HepG2 (cell line): ENCODE measurements around the gene EZH1. TPM values are rescaled to one million over a fixed set of nuclear protein-coding genes. Genes with fewer than 3 reads are reported as not detected.
A peak's percentile ranks its signal among the peaks of the same experiment; 100 is the strongest.

Source experiments
- ARID2 ChIP-seq: sonication (generic); formaldehyde crosslinking; IDR thresholded peaks from 2 replicates; pipeline ENCODE4 v1.8.1; 2022; ENCODE audit warnings: mild to moderate bottlenecking, missing genetic modification reagents, borderline replicate concordance
- CSRNP2 ChIP-seq: sonication (generic); formaldehyde crosslinking; conservative IDR thresholded peaks from 2 replicates; pipeline ENCODE4 v1.8.0; 2022; ENCODE audit warnings: low read depth, missing genetic modification reagents
- DMAP1 ChIP-seq: IDR thresholded peaks from 2 replicates; pipeline ENCODE4 v1.6.1; 2016
- GABPB1 ChIP-seq: IDR thresholded peaks from 2 replicates; pipeline ENCODE4 v1.6.1; 2016; ENCODE audit warnings: mild to moderate bottlenecking, missing genetic modification reagents, moderate library complexity, missing compliant biosample characterization
- ISL2 ChIP-seq: sonication (generic); formaldehyde crosslinking; IDR thresholded peaks from 2 replicates; pipeline ENCODE4 v1.5.0; 2020; ENCODE audit warnings: missing genetic modification reagents
- MEIS2 ChIP-seq: sonication (generic); formaldehyde crosslinking; IDR thresholded peaks from 2 replicates; pipeline ENCODE4 v1.9.0; 2021; ENCODE audit warnings: mild to moderate bottlenecking, missing genetic modification reagents
- NCOA1 ChIP-seq: sonication (generic); formaldehyde crosslinking; IDR thresholded peaks from 2 replicates; pipeline ENCODE4 v1.9.0; 2021; ENCODE audit warnings: missing genetic modification reagents
- PCBP1 ChIP-seq: fragments of 200-400 bp; formaldehyde crosslinking; IDR thresholded peaks from 2 replicates; pipeline ENCODE4 v1.6.1; 2017; ENCODE audit warnings: mild to moderate bottlenecking, low read depth, low read length, borderline replicate concordance
- REPIN1 ChIP-seq: sonication (generic); formaldehyde crosslinking; IDR thresholded peaks from 2 replicates; pipeline ENCODE4 v1.8.0; 2022; ENCODE audit warnings: missing genetic modification reagents, low read depth, mild to moderate bottlenecking, borderline replicate concordance
- SOX13 ChIP-seq, 3 experiments: fragments of 450-650 bp in 1 of 3; sonication (generic) in 1 of 3; formaldehyde crosslinking in 1 of 3; IDR thresholded peaks in 2 of 3; conservative IDR thresholded peaks in 1 of 3; 2 replicates each; pipeline versions ENCODE4 v1.5.0 to v1.6.1; 2016 to 2020; ENCODE audit warnings: antibody characterized with exemption in 1 of 3, mild to moderate bottlenecking in 1 of 3, missing compliant biosample characterization in 1 of 3, missing genetic modification reagents in 1 of 3, moderate library complexity in 1 of 3
- TARDBP ChIP-seq: sonication (generic); formaldehyde crosslinking; IDR thresholded peaks from 2 replicates; pipeline ENCODE4 v1.8.0; 2022; ENCODE audit warnings: mild to moderate bottlenecking, missing genetic modification reagents
- TCF12 ChIP-seq, 2 experiments: fragments of 450-650 bp in 1 of 2; sonication (generic) in 1 of 2; formaldehyde crosslinking in 1 of 2; IDR thresholded peaks; 2 replicates each; pipeline versions ENCODE4 v1.6.1 to v1.8.0; 2017 to 2022; ENCODE audit warnings: antibody characterized with exemption in 1 of 2, mild to moderate bottlenecking in 1 of 2, missing genetic modification reagents in 1 of 2, moderate library complexity in 1 of 2
- TEAD3 ChIP-seq: optimal IDR thresholded peaks from 2 replicates; pipeline ENCODE3; 2016; ENCODE audit warnings: borderline replicate concordance
- U2AF2 ChIP-seq: fragments of 200-400 bp; formaldehyde crosslinking; IDR thresholded peaks from 2 replicates; pipeline ENCODE4 v1.6.1; 2017; ENCODE audit warnings: low read depth, mild to moderate bottlenecking, low read length
- ZFP1 ChIP-seq: IDR thresholded peaks from 2 replicates; pipeline ENCODE4 v1.6.1; 2016
- ZNF136 ChIP-seq: sonication (generic); formaldehyde crosslinking; IDR thresholded peaks from 2 replicates; pipeline ENCODE4 v1.8.1; 2022; ENCODE audit warnings: low read depth, mild to moderate bottlenecking, moderate library complexity, missing genetic modification reagents
- ZNF207 ChIP-seq: fragments of 450-650 bp; IDR thresholded peaks from 2 replicates; pipeline ENCODE4 v1.6.1; 2016; ENCODE audit warnings: antibody characterized with exemption, borderline replicate concordance
- ZNF552 ChIP-seq: sonication (generic); formaldehyde crosslinking; IDR thresholded peaks from 2 replicates; pipeline ENCODE4 v1.9.0; 2022; ENCODE audit warnings: missing genetic modification reagents, mild to moderate bottlenecking, borderline replicate concordance
- polyA plus RNA-seq, 8 experiments: library from polyadenylated mRNA; depleted of rRNA in 3 of 8; stranded (reverse) in 7 of 8; unstranded in 1 of 8; fragments of >200 nt; fragmentation: Illumina TruSeq in 4 of 8; extraction: Trizol in 4 of 8; gene quantifications; 2 replicates each; pipeline versions ENCODE4 v1.2.1 to v1.2.3, GENCODE V29; 2011 to 2016; ENCODE audit warnings: low read depth in 4 of 8, missing spikeins in 1 of 8, mixed read lengths in 1 of 8; ENCODE audit not compliant: insufficient read depth in 1 of 8
- total RNA-seq, 5 experiments: library from RNA; depleted of rRNA; stranded (reverse); fragments of >200 nt; fragmentation: Illumina TruSeq; extraction: Trizol; gene quantifications; 2 replicates each; pipeline ENCODE4 v1.2.3, GENCODE V29; 2016; ENCODE audit warnings: low read depth in 1 of 5
- TF ChIP-seq, protein P1 (sequence below): sonication (generic); formaldehyde crosslinking; IDR thresholded peaks from 2 replicates; pipeline ENCODE4 v1.8.0; 2022; ENCODE audit warnings: missing genetic modification reagents, mild to moderate bottlenecking, inconsistent platforms, borderline replicate concordance
- TF ChIP-seq, protein P2 (sequence below): IDR thresholded peaks from 2 replicates; pipeline ENCODE4 v1.4.0; 2020; ENCODE audit warnings: mild to moderate bottlenecking, missing genetic modification reagents
- TF ChIP-seq, protein P3 (sequence below): sonication (generic); formaldehyde crosslinking; IDR thresholded peaks from 2 replicates; pipeline ENCODE4 v1.4.0; 2020; ENCODE audit warnings: mild to moderate bottlenecking, low read depth, missing genetic modification reagents

The EZH1 gene
- total and polyA plus RNA-seq, 2 of the 13 experiments (the other 11 are each of a cell fraction or from before 2014, with no cell fraction given): 11.6 to 24.0 TPM

- TF ChIP-seq SOX13 (IDR thresholded peaks at IDR 0.05) (no peak), SOX13 (CRISPR knock-in tag; conservative IDR thresholded peaks at IDR 0.05 in 1 of 2, IDR thresholded peaks at IDR 0.05 in 1 of 2) (peak in 1 of 2 experiments; percentile 15; a peak in 1 of 4 replicates), PCBP1 (peak; percentile 91; the same call in 1 of the 2 replicates), ZFP1 (CRISPR knock-in tag) (0 out of 2 replicates have a peak, but pooled peaks have one; percentile 12), DMAP1 (CRISPR knock-in tag) (peak; percentile 58; the same call in 1 of the 2 replicates), ISL2 (0 out of 2 replicates have a peak, but pooled peaks have one; percentile 5), ZNF136 (CRISPR knock-in tag) (0 out of 2 replicates have a peak, but pooled peaks have one; percentile 43), U2AF2 (peak; percentile 70; the same call in 1 of the 2 replicates), TARDBP (CRISPR knock-in tag) (peak; percentile 59), GABPB1 (peak; percentile 10; the same call in 1 of the 2 replicates), TEAD3 (CRISPR knock-in tag) (peak; percentile 57), NCOA1 (CRISPR knock-in tag) (peak; percentile 37; the same call in 1 of the 2 replicates), MEIS2 (CRISPR knock-in tag) (no peak), REPIN1 (CRISPR knock-in tag) (0 out of 2 replicates have a peak, but pooled peaks have one; percentile 45), CSRNP2 (CRISPR knock-in tag) (no peak), ARID2 (CRISPR knock-in tag) (0 out of 2 replicates have a peak, but pooled peaks have one; percentile 78), ZNF552 (CRISPR knock-in tag) (no peak), ZNF207 (no peak), TCF12 (IDR thresholded peaks at IDR 0.05) (no peak), TCF12 (CRISPR knock-in tag; IDR thresholded peaks at IDR 0.05) (no peak)
- TF ChIP-seq, protein P1, sequence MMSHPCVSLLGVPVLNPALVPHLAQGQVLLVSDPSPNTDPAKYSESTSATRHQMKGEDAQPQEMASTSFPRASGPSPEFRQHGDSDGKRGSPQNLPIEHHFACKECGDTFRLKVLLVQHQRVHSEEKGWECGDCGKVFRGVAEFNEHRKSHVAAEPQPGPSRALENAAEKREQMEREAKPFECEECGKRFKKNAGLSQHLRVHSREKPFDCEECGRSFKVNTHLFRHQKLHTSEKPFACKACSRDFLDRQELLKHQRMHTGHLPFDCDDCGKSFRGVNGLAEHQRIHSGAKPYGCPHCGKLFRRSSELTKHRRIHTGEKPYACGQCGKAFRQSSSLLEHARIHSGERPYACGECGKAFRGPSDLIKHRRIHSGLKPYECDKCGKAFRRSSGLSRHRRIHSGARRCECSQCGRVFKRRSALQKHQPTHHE (CRISPR knock-in tag): peak; percentile 23; the same call in 1 of the 2 replicates
- TF ChIP-seq, protein P2, sequence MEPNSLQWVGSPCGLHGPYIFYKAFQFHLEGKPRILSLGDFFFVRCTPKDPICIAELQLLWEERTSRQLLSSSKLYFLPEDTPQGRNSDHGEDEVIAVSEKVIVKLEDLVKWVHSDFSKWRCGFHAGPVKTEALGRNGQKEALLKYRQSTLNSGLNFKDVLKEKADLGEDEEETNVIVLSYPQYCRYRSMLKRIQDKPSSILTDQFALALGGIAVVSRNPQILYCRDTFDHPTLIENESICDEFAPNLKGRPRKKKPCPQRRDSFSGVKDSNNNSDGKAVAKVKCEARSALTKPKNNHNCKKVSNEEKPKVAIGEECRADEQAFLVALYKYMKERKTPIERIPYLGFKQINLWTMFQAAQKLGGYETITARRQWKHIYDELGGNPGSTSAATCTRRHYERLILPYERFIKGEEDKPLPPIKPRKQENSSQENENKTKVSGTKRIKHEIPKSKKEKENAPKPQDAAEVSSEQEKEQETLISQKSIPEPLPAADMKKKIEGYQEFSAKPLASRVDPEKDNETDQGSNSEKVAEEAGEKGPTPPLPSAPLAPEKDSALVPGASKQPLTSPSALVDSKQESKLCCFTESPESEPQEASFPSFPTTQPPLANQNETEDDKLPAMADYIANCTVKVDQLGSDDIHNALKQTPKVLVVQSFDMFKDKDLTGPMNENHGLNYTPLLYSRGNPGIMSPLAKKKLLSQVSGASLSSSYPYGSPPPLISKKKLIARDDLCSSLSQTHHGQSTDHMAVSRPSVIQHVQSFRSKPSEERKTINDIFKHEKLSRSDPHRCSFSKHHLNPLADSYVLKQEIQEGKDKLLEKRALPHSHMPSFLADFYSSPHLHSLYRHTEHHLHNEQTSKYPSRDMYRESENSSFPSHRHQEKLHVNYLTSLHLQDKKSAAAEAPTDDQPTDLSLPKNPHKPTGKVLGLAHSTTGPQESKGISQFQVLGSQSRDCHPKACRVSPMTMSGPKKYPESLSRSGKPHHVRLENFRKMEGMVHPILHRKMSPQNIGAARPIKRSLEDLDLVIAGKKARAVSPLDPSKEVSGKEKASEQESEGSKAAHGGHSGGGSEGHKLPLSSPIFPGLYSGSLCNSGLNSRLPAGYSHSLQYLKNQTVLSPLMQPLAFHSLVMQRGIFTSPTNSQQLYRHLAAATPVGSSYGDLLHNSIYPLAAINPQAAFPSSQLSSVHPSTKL: peak; percentile 47
- TF ChIP-seq, protein P3, sequence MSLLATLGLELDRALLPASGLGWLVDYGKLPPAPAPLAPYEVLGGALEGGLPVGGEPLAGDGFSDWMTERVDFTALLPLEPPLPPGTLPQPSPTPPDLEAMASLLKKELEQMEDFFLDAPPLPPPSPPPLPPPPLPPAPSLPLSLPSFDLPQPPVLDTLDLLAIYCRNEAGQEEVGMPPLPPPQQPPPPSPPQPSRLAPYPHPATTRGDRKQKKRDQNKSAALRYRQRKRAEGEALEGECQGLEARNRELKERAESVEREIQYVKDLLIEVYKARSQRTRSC: no peak
Observed at GRCh38 chr17:42681976-42682721, 62.7 kb downstream of the EZH1 start, which contains the start of gene CNTNAP1 (continued).
